Measurements from ENCODE around the gene UNC93B1. TPM values are rescaled to one million over a fixed set of nuclear protein-coding genes. Genes with fewer than 3 reads are reported as not detected.

The UNC93B1 gene
- total and polyA plus RNA-seq, 2 of the 8 experiments (the other 6 are each of a cell fraction or from before 2014, with no cell fraction given), result 18.9 to 34.3 TPM

GRCh38 chr11:67996051-67996450 lies 7.8 kb downstream of the UNC93B1 start:
- Histone ChIP-seq H2BK5ac (ENCODE audit: low read depth, low read length) (no peak overlapping the region), H2BK15ac (ENCODE audit: low read length) (no peak overlapping the region), H3K27me3 (replicated peaks in 1 of 4; ENCODE audit: control insufficient read depth in 3 of 4, extremely low read depth in 1 of 4, insufficient read depth in 3 of 4, low read length in 3 of 4) (no peaks in the 10 kb centered on the region), H2BK12ac (ENCODE audit: low read depth, low read length) (no peak overlapping the region), H3K18ac (ENCODE audit: extremely low read depth, low read length) (no peak overlapping the region), H4K5ac (ENCODE audit: insufficient read length, low read depth, low read length) (no peak overlapping the region), H3K27ac (ENCODE audit: low read depth, low read length) (no peak overlapping the region), H3K4me1 (replicated peaks in 1 of 4; ENCODE audit: control insufficient read depth in 3 of 4, insufficient read depth in 4 of 4, low read length in 3 of 4) (peaks cover 0 to 9% (median 8%) of the 10 kb centered on the region in 4 experiments; a peak in 5 of 7 replicates), H2AFZ (ENCODE audit: low read length) (no peak overlapping the region), H2AK5ac (ENCODE audit: low read depth, low read length) (no peak overlapping the region), H3K4me3 (ENCODE audit: extremely low read depth in 1 of 4, insufficient read depth in 2 of 4, low read depth in 3 of 4, low read length in 4 of 4) (peak overlapping the region in 1 of 4 experiments; percentile 65; a peak in 1 of 8 replicates), H3K36me3 (ENCODE audit: control insufficient read depth in 2 of 4, insufficient read depth in 4 of 4, low read length in 3 of 4) (no peaks in the 10 kb centered on the region), H4K20me1 (replicated peaks in 1 of 2; ENCODE audit: control insufficient read depth in 1 of 2, insufficient read depth in 2 of 2, low read length in 2 of 2) (no peaks in the 10 kb centered on the region), H3K79me1 (ENCODE audit: low read depth, low read length) (no peaks in the 10 kb centered on the region), H3K23ac (ENCODE audit: insufficient read length) (no peak overlapping the region), H2BK120ac (replicated peaks; ENCODE audit: low read depth, low read length) (no peak overlapping the region), H3K4me2 (ENCODE audit: insufficient read depth in 1 of 2, low read depth in 2 of 2, low read length in 2 of 2) (peak overlapping the region in 1 of 2 experiments; percentile 76; a peak in 1 of 4 replicates), H3K4ac (replicated peaks; ENCODE audit: insufficient read length, low read depth, low read length) (no peak overlapping the region), H4K8ac (ENCODE audit: extremely low read depth, insufficient read depth, low read length) (no peak overlapping the region; the same call in 1 of the 2 replicates), H3K79me2 (ENCODE audit: control insufficient read depth in 1 of 2, insufficient read depth in 2 of 2, low read length in 2 of 2) (no peaks in the 10 kb centered on the region), H3K9ac (replicated peaks in 1 of 4; ENCODE audit: extremely low read depth in 1 of 4, low read depth in 3 of 4, low read length in 3 of 4) (no peak overlapping the region), H3K23me2 (ENCODE audit: low read depth, low read length) (peaks cover 2% of the 10 kb centered on the region; the same call in 1 of the 2 replicates), H4K91ac (replicated peaks; ENCODE audit: insufficient read length, low read length) (no peak overlapping the region), H2BK20ac (ENCODE audit: low read length) (no peak overlapping the region), H3K9me3 (ENCODE audit: insufficient read depth in 2 of 2, low read depth in 1 of 2, low read length in 1 of 2) (no peaks in the 10 kb centered on the region), H3K56ac (replicated peaks; ENCODE audit: insufficient read length, low read depth, low read length) (no peak overlapping the region), H3K14ac (ENCODE audit: insufficient read length) (no peak overlapping the region)
- POLR2A ChIA-PET (ENCODE audit: partially characterized antibody), result no interaction called here
- DNase-seq (ENCODE audit: low read depth in 1 of 2, low spot score in 2 of 2) (no peak), FAIRE-seq (no peak)
- CTCF ChIA-PET (ENCODE audit: partially characterized antibody), result interaction anchor here (3.9 kb wide), 1 partner anchor 13 kb away, joined by 20 read pairs; the partner anchor contains the start of gene ALDH3B1
- TF ChIP-seq RAD21 (IDR thresholded peaks at IDR 0.05 in 1 of 2, conservative IDR thresholded peaks at IDR 0.05 in 1 of 2; ENCODE audit: low read depth in 2 of 2, low read length in 2 of 2) (no peak), FOSL1 (IDR thresholded peaks at IDR 0.05; ENCODE audit: insufficient read depth, low read depth, low read length) (no peak), SP2 (IDR thresholded peaks at IDR 0.05; ENCODE audit: low read length) (no peak), CBX5 (IDR thresholded peaks at IDR 0.05; ENCODE audit: low read depth, low read length) (no peak), HDAC2 (IDR thresholded peaks at IDR 0.05; ENCODE audit: borderline replicate concordance in 1 of 2, low read depth in 2 of 2, low read length in 2 of 2) (no peak), GABPA (IDR thresholded peaks at IDR 0.05; ENCODE audit: borderline replicate concordance, insufficient read depth, low read length) (no peak)
- WGBS, 2 experiments (ENCODE audit: extremely low coverage in 1 of 2, insufficient coverage in 1 of 2, insufficient read length in 1 of 2, insufficient replicate concordance in 2 of 2, low coverage in 1 of 2, low lambda C conversion rate in 2 of 2, missing lambda C conversion rate in 1 of 2), result 88% methylated on average over 8 of the region's 13 CpGs; no CpG with 5 or more reads in 1 of the 2 experiments

Data from H1 (cell line).